Right kidney (tissue), 1 donor: ENCODE data around the gene MBNL1.
A peak's percentile ranks its signal among the peaks of the same experiment; 100 is the strongest.

Experiments used
- DNase-seq: peaks from one replicate; pipeline ENCODE4 v3.0.0-alpha.2; 2016

MBNL1 gene

DNA sequence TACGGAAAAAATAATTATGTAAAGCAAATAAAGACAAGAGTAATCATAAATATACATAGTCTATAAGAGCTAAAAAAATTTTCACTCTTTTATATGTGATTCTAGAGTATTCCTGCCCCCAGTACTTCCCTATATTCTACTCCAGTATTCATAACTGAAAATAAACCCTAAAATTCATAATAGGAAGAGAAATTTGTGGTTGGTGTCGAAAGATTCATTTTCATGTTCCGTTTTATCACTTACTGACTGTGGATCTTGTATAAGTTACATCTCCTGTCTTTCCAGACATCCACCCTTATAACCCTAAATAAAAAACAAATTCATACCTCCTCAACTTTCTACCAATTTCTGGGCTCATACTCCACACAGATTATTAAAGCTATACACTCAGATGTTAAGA, 16.0 kb upstream of the MBNL1 start:
- DNase-seq, result no peak

DNA sequence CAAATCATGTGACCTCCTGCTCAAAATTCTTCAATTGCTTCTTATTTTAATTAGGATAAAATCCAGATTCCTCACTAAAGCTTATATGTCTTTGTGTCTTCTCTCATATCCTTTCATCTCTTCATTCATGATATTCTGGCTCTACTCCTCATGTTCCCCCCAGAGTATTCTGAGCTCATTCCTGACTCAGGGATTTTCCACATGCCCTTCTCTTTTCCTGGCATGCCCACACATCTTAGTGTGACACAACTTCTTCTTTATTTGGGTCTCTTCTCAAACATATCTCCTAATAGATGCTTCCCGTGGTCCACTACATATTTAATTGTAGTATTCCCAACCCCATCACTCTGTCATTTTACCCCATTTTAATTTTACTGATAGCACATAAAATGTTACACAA, 15.2 kb upstream of the MBNL1 start:
- no peak for DNase-seq

DNA sequence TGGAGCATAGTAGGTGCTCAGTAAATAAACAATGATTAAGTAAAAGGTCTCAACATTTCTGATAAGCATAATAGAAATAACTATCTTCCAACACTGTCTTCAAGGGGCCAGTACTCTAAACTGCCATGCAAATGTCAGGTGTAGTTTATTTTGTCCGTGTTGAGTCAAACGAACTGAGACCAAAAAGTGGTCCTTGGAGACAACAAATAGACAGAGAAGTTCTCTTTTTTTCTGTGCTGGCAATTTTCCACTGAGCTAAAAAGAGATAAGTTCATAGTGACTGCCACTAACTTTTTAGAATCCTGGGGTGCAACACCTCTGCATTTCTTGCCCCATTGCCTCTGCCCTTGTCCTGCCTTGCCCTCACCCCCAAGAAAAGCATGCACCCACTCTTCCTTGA, 14.7 kb upstream of the MBNL1 start:
- DNase-seq, result no peak

DNA sequence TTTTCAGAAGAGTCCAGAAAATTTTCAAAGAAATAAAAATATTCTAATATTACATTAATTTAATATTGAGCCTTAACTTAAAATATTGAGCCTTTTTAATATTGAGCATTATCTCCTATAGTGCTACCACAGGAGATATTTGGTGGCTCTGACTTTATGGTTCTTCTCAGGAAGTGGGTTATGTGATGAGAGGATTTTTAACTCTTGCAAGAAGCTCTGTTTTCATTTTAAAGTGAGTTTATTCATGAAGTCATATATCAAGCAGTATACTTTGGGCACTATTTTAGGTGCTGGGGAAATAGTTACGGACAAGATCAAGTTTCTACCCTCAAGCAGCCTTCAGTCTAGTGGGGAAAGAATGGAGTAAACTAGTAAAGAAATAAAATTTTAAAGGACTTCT, 13.4 kb upstream of the MBNL1 start:
- DNase-seq, result no peak

DNA sequence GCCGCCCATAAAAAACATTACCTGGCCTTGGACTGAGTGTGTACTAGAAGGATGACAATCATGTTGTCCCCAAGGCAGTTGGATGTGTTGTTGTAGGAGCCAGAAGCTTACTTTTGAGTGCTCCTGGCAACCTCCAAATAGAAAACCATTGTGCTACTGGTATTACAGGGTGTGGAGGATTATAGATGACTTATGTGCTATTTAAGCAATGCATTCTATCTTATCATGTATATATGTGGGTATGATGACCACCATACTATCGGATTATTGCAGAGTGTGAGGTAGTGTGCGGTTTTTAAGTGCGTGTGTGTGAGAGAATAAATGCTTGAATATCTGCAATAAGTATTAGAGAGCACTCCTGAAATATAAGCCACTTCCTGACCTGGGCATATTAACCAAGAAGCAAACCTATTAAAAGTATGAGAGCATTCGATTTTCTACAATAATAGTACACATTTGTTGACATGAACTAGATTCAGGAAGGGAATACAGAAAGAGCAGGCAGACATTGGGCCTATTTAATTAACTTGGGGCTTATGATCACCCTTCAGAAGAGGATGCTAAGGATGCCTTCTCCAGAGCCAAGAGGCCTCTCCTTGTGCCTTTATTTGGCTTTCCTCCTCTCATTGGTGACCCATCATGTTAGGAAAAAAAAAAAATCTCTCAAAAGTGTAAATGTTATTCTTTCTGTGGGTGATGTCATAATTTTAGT, 11.7 kb upstream of the MBNL1 start:
- DNase-seq, result no peak

DNA sequence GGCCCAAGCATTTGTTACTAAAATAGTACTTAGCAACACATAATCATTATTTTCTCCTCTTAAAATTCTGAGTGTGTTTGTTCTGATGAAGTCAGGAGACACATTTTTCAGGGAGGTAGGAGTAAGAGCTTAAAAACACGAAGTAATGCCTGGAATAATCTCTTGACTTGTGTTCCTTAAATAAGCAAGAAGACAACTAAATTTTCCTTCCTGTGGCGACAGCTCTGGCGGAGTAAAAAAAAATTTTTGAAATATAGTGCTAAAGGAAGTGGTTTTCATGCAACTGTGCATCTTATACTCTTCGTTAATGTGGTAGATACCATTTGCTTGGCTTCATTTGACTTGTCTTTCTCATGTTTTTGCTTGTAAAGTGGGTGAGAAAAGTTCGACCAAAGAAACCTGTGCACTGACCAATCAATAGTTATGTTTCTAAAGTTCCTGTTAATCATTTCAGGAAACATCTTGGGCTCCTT, 11.1 kb upstream of the MBNL1 start:
- no peak for DNase-seq

DNA sequence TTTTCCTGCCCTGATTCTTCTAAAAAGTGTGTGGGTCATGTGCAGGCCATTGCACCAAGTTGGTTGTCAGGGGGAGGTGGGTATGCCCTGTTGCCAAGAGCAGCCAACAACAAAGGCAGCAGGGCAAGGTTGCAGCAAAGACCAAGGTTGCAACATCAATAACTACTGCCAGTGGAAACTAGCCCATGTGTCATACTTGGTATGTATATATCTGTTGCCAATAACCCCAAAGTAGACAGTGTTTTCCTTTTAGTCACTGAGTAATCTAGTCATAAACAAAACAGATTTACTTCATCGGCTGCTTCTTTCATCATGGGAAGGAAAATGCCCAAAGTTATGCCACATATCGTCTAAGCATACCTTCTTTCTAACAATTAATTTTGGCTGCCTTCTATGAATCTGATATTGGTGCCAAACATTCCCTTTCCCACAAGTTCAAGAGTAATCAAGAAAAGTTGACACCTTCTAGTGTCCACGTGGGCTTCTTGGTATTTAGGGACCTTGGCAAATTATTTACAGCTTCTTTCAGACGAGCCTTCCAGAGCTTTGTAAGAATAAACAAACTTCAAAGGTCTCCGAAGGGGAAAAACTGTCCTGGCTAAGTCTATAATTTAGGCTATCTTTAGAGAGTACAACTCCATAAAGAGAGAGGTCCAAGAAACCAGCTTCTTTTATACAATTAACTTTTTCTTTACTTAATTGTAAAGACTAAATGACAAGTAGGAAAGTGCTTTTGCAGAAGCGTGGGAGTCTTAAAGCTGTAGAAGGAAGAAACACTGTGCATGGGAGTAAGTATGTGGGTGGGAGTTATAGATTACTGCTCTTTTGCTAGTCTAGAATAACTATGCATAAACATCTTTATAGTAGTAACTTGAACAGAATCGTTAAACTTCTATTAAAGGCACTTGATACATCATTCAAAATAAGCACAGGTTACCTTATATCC, 10.0 kb upstream of the MBNL1 start:
- DNase-seq, result peak; percentile 28

DNA sequence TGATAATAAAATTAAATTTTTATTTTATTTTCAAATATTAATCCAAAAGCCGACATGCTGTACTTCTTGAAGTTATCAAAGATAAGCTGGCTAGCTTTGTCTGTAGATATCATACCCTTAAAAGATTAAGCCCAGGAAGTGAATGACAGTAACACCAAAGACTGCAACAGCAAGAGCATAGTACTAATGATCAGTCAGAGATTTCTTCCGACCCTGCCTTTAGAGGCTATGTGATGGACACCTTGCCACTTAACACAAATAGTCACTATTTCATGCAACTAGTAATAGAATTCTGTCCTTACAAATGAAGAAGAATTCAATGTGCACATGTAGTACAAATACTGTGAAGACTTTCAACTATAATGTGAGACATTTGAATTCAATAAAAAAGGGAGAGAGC, 9.3 kb upstream of the MBNL1 start:
- no peak for DNase-seq

DNA sequence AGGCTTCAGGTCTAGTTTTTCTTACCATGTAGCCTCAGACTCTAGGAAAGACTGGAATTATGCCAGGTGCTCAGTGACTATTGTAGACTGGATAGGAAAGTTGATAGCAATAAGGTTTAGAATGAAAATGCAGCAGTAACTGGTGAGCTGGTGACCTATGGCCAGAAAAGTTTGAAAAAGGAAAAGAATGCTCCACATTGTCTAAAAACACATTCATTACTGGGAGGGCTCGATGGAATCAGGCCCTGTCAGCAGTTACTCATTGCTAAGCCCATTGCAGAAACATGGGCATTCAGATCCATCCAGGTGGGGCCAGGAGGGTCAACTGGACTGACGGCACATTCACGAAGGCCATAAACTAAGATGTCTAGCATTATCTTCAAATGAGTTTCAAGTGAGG, 8.7 kb upstream of the MBNL1 start:
- DNase-seq, result no peak

DNA sequence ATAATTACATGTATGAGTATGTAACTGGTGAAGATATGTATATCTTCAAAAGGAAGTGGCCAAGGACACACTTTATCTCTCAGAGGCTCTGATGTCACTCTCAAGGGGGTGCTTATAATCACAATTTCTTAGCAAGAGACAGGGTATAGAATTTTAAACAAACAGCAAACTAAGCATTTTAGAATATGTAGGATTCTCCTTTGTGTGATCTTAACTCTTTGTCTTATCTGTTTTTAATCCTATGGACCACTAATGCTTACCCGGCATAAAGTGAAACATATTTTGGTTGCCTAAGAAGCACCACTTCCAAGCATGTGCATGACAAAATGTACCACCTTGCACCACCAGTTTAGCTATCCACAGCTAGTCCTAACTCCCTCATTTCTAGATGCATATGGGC, 8.2 kb upstream of the MBNL1 start:
- DNase-seq, result no peak

DNA sequence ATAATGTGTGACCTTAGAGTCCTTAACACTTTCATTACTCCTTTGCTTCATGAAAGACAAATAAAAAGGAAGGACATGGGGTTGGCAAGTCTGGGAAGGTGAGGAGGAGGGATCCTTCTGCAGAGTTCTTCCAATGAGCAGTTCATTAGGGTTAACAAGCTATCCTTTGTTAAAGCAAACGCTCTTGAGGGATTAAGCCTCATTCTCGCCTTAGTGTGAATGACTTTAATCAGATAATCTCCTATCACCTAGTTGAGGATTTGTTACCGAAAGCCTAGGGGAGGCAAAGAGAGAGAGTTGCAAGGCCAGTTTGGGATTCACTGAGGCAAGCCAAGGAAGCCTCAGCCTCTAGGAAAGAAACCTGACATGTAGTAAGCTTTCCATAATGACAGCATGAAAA, 7.4 kb upstream of the MBNL1 start:
- no peak for DNase-seq

DNA sequence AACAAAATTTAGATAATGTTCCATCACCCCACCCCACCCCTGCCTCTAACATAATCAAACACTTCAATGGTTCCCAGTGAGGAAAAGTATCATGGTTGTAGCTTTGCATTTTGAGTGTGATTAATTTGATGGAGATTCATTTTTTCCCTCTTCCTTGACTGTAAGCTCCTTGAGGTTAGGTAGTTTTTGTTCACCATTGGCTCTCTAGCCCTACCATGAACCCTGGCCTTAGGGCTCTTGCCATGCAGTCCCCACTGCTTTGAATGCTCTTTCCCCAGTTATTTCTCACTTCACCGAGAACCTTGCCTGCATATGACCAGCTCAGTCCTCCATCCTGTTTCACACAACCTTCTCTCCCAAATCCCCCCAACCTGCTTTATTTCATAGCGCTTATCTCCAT, 5.0 kb upstream of the MBNL1 start:
- DNase-seq, result no peak

DNA sequence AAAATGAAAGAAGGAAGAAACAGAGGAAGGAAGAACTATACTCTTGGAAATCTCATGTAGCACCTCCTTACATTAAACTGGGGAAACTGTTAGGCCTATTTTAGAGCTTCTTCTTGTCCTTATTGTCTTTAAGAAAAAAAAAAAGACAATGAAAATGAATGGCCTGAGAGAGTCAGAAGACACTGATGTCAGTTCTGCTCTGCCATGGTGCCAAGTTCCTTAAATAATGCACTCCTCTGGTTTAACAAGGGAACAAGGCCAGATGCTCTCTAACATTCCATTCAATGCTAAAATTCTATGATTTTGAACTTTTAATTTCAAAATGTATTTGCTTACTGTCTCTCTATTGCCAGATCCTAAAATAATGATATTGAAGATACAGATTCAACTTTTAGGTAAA, 4.4 kb upstream of the MBNL1 start:
- DNase-seq, result no peak

DNA sequence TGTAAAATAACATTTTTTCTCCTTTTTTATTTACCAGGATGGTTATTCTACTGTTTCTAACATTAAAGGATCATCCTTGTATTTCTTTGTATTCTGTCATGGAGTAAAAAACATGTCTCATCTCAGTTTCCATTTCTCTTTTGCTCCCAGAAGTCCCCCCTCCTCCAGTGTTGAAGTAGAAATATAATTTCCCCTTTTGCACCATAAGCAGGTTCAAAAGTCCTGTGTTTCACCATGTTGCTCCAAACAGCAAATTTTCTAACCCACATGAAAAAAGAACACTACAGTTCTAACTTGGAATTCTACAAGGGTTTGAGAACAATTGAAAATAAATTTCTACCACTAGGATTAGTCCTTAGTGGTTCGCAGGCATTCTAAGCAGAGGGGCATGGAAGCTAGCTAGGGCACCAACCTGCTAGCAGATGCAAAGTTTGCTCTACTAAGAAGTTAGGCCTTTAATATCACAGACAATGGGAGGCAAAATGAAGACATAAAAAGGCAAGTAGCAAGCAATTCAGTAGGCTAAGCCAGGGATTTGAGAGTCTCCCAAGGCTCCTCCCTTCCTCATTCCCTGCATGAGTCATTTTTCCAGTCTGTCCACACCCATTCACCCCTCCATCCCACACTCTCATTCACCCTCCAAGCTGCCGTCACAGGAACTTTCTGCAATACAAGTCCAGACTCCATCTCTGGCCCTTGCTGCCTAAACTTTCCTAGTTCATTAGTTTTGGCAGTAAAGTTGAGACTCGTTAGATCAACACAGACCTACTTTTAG, 2.3 kb upstream of the MBNL1 start:
- no peak for DNase-seq

DNA sequence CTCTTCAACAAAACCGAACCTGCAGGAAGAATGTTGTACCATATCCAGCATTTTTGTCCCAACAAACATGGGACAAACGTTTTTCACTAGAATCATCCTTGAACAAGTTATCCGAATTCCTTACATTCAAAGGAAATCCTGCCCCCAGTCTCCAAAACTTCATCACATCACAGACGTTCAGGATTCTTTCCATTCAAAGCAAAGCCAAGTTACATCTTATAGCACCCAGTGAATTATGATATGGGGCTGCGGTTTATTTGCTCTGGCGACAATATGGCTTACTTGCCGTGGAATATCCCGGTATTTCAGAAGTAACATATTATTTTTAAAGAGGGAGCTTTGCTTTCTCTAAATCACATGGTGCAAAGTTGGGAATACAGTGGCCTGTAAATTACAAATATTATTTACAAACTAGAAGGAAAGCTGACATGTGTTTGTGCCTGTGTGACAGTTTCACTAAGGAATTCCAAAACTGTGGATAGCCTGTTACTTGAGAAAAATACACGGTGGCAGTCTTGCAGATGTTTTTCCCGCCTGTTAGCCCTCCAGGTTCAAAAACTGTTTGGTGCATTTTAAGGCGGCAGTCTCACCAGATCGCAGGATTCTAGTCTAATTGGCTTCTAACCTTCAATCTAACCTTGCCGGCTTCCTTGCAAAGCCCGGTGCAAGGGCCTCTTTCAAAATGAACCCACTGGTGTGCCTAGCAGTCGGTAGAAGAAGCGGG, 736 bp upstream of the MBNL1 start:
- DNase-seq, result peak; percentile 11

DNA sequence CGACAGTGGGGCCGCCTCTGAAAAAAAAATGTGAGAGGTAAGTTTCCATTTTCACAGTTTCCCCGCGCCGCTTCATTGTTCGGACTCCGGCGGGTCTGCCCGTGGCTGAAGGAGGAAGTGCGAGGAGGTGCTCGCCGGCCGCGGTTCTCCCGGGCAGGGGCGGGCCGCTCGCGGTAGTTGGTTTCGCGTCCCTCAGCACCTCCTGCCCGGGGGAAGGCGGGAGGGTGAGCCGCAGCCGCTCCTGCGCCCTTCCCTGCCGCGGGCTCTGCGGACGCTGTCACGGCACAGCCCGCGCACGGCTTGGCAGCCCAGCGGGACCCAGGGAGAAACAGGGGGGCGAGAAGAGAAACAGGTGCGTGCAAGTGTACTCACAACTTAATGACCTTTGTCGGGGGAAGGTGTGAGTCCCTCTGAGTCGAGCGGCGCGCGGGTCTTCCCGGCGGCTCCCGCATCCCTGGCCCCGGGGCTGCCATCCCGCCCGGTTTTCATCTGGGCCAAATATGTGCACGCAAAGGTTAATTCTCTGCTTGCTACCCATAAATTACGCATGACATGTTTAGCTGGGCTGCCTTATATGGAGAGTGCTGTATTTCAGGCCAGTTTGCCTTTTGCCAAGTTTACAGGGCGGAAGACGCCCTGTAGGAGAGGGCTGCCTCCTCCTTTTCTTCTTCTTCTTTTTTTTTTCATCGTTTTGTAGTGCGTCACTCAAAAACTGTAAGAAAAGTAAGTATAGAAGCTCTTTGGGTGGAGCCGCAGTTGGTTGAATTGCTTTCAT, 514 bp downstream of the MBNL1 start:
- DNase-seq, result peak; percentile 95

DNA sequence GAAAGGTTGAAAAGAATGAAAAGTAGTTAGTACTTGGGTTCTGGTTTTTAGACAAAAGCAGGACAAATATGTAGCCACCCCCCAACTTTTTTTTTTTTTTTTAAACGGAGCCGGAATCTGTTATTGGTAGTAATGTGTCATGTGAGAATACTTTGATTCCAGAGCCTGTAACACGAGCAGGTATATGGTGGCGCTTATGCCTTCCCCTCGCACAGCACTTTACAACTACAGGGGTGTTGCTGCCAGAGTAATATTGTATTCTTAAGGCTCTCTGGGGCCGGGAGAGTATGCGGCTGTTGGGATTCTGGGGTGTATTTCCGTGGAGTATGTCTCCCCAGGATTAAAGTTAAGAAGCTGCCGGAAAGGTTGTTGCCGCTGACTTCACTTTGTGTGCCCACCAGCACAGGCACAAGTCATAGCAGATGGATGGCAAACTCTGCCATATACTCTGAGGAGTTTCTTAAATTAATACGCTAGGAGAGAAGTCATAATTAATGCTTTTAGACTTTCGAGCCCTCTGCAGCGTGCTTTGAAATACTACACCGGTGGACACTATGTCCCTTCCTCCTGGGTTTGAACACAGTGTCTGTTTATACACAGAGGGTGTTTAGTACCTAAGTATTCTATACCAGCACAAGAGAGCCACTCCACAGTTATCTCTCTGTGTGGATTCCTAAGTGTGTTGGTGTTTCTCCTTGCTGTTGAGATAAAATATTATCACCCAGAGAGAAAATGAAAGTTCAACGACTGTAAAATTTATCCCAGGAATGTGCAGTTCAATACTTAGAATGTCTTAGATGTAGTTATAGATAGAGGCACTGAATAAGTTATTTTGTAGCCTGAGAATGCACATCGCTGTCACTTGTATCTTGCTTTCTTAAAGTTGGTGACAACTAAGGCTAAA, 1.4 kb downstream of the MBNL1 start:
- peak; percentile 75 for DNase-seq

DNA sequence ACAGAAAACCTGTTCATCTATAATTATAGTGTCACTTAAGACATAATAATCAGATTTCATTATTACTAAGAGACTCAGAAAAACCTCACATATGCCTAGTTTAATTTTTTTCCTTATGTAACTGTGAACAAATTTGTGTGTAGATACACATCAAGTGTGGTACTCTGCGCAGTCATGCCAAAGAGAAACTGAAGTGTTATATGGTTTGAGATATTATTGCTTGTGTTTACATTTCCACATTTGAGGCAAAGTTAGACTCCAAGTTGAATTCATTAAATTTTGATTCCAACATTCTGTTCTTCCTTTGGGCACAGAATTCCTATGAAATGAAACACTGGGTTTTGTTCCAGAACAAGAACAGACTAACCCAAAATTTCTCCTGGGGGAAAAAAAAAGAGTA, 2.2 kb downstream of the MBNL1 start:
- no peak for DNase-seq

DNA sequence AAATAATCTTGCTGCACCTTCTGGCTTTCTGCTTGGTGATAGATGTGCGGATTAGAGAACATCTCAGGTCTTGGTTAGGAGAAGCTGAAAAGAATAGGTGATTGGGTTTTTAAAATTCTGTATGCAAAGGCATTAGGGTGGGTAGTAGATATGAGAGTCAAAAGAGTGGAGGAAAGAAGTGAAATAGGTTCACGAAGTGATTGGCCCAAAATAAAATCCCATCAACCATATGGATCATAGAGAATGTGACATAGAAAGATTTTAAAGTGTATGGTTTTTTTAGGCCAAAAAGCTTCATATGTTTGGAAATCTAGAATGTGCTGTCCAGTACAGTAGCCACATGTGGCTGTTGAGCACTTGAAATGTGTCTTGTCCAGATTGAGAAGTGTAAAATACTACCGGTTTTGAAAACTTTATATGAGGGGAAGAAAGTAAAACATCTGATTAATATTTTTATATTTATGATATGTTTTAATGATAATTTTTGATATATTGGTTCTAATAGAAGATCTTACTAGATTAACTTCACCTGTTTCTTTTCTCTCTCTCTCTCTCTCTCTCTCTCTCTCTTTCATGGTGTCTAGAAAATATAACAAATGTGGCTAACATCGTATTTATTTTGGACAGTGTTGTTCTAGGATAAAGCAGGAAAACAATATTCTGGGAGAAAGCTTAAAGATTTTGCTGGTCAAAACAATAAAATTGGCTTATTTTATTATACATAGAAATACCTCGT, 2.9 kb downstream of the MBNL1 start:
- DNase-seq, result no peak
